Head of caudate nucleus (tissue), 42 donors: ENCODE results near the gene ZNF775.

Experiments
- DNase-seq, 42 donors: peaks; one replicate each; pipeline versions ENCODE4 v3.0.0 to v3.0.0-alpha.2; 2020 to 2021; ENCODE audit warnings: mixed read lengths in 7 of 42
- intact Hi-C: fragments of 100-400 bp; cut with DNase I; formaldehyde crosslinking; loops from one replicate; pipeline ENCODE4 v1.15.0; 2022

Gene ZNF775

DNA sequence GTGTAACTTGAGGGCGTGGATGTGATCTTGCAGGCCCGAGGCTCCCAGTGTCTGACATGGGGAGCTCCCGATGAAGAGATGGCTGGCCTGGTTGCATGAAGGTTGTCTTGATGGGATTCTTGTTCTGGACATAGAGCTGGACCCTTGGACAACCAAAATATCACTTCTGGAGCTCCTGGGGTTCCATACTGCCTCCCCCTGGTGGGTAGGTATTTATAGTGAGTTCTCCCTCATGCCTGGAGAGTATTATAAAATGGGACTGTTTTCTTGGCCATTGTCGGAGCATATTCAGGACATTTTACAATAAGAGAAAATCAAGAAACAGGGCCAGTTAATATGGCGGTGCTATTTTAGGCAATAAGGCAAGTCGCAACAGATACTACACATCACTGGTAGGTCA lies 38.7 kb downstream of the ZNF775 start:
- intact Hi-C loops, result no loop called here
- peak in 3 of 42 donors; percentile 7 to 16 (median 12) for DNase-seq

DNA sequence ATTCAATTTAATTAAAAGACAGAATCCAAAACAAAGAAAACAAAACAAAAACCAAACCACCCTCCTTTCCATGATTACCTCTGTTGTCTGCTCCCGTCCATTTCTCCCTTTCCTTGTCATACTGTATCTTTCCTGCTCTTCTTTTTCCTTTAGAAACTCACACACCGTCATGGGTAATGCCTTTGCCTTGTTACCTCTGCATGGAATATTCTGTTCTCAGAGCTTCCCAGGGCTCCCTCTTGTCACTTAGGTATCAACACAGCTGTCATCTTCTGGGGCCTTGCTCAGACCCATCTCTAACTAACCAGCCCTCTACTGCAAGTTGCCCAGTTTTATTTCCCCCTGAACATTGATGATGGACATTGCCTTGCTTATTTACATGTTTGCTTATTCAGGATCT lies 41.1 kb downstream of the ZNF775 start:
- peak in 3 of 42 donors; percentile 0 to 13 (median 1) for DNase-seq
- intact Hi-C loops, result loop anchor here (2.0 kb wide), 1 partner anchor 15 kb away; a partner anchor contains a TSS

DNA sequence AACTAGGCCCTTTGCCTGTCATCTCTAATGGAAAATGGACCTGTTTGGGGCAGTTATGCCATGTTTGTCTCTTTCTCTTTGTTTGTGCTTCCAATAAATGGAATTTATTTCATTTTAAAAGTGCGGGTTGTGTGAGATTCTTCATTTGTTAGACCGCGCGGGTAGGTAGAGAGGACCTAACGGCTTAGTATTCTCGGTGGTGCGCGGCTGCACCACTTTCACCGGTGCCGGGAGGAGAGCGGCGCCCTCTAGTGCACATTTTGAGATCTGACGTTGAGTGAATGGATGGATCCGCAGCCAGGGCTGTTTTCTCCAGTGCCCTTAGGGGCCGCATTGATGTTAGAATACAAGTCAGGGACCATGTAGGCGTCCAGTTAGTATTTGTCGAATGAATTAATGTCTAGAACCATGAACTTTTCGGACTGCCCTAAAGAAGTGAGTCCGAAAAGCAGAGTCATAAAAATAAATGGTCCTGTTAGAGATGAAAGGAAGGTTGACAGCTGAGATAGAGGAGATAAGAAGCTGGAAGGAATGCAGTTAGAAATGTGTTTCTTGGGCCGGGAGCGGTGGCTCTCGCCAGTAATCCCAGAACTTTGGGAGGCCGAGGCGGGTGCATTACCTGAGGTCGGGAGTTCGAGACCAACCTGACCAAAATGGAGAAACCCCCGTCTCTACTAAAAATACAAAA lies 42.0 kb downstream of the ZNF775 start:
- DNase-seq, result peak in 41 of 42 donors; percentile 69 to 94 (median 84)
- intact Hi-C loops, result loop anchor here (2.0 kb wide), 1 partner anchor 16 kb away; a partner anchor contains a TSS

DNA sequence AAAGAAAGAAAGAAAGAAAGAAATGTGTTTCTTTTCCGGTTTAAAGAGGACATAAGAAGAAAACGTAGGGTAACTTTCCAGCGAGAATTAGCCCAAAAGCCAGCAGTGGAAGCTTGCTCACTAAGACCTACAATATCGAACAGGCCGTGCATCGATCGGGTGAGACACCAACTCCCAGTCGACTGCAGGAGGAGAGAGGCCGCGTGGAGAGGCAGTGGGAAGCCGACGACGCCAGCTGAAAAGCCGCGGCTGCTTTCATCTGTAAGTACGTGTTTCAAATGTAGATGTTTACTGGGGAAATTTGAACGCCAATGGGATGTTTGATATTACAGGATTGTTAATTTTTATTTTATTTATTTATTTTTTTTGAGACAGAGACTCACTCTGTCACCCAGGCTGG lies 42.7 kb downstream of the ZNF775 start:
- intact Hi-C loops, result loop anchor here (2.0 kb wide), 1 partner anchor 17 kb away; a partner anchor contains a TSS
- peak in 5 of 42 donors; percentile 2 to 36 (median 22) for DNase-seq

DNA sequence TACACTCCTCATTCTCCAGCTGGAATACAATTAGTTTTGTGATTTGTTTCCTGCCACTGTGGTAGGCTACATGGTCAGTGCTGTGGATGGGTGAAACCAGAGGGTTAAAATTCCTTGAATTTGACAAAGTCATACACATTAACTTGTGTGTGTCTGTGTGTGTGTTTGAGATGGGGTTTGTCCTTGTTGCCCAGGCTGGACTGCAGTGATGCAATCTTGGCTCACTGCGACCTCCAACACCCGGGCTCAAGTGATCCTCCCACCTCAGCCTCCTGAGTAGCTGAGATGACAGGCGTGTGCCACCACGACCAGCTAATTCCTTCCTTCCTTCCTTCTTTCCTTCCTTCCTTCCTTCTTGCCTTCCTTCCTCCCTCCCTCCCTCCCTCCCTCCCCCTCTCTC lies 46.5 kb downstream of the ZNF775 start:
- peak in 1 of 42 donors; percentile 15 for DNase-seq
- intact Hi-C loops, result no loop called here

DNA sequence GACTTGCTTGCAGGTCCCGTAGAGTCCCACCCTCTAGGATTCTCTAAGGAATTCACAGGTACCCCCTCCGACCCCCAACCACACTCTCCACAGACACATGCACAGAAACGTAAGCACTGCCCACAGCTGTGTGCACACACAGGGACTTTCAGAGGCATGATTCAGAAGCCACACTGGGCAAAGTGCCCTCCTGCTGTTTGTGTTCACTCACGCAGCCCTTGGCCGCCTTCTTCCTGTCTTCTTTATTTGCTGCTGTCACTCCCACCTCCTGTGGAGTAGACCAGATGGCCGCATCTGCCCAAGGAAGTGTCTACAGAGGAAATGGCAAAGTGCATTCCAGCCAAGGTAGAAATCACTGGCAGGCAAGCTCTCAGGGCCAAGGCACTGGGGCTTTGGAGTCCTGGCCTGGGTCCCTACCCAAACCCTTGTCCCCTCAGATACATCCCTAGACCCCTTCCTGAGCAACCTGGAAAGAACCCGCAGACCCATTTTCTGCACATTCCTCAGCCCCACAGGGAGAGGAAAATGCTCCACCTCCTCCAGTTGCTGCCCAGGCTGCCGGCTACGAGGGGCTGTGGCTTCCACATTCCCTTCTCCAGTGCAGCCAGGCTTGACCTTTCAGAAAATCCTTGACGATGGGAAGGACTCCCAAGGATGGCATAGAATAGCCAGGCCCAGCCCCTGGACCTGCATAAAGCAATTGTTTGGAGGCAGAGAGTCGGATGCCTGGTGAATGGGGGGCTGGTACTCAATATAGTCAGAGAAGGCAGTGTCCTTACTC lies 49.7 kb downstream of the ZNF775 start:
- intact Hi-C loops, result no loop called here
- DNase-seq, result peak in 8 of 42 donors; percentile 14 to 46 (median 33)

DNA sequence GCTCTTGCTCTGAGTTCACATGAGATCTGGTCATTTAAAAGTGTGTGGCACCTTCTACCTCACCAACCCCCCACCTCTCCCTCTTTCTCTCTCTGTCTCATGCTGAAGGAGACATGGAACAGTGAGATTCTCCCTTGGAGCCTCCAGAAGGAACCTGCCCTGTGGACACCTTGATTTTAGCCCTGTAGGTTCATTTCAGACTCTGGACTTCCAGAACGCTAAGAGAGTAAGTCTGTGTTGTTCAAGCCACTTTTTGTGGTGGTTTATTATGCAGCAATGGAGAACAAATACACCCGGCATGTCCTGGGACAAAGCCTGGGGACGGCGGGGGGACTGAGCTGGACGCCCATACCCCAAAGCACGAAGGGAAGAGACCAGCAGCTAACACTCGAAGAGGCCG lies 50.6 kb downstream of the ZNF775 start:
- peak in 3 of 42 donors; percentile 4 to 8 (median 4) for DNase-seq
- intact Hi-C loops, result no loop called here

DNA sequence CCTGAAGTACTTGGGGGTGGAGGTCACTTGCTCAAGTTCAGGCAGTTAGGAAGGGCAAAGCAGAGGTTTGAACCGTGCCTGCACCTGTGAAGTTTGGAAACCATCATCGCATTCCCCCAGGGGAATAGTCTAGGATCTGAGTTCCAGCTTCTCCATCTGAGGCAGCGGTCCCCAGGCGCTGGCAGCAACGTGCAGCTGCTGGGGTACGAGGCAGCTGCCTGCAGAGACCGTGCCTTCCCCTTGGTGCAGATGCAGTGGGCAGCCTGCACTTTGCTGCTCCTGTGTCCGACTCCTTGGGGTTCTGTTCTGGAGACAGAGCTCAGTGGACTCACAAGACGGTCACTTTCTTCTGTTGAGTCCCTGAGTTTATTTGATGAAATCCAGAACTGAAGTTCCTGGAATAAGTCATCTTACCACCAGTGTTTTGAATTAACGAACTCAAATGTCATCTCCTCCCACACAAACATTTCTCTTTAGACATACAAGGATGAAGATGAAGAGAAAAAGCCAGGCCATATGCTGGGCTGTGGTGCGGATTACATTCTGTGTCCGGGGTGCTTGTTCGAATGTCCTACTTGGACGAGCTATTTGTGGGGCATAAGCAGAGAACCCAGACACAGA lies 51.4 kb downstream of the ZNF775 start:
- DNase-seq, result peak in 6 of 42 donors; percentile 2 to 29 (median 10)
- intact Hi-C loops, result no loop called here

DNA sequence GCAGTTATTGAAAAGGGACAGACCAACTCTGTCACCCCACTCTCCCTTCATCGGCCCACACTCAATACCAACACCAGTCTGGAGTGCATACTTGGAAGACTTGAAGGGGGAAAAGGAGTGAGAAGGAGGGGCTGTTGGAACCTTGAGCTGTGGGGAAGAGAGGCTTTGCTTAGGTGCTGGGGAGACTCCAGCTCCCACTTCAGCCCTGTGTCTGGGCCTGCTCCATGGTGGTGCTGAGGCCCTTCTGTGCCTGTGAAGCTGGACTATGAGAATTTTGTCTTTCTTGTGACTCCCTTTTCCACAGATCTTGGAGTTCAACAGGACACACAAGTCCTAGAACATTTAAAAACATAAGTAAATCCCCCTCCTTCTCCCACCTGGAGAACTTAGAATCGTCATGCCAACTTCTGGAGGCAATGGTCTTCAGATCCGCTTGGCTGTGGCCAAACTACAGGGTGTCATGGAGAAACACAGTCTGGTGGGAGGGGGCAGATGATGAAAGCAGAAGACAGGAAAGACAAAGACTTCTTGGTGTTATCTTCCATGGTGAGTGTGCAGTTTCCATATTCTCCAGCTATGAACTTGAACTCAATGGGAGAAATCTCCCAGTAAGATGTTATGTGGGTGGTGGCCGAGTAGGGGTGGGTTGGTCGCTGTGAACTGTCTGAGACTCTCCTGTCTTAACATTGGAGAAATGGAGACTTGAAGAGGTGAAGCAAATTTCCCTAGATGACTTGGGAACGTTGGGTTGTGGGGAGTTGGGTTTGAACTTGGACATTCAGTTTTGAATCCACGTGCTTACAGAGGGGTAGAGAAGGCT lies 52.9 kb downstream of the ZNF775 start:
- DNase-seq, result peak in 3 of 42 donors; percentile 2 to 10 (median 4)
- intact Hi-C loops, result no loop called here

DNA sequence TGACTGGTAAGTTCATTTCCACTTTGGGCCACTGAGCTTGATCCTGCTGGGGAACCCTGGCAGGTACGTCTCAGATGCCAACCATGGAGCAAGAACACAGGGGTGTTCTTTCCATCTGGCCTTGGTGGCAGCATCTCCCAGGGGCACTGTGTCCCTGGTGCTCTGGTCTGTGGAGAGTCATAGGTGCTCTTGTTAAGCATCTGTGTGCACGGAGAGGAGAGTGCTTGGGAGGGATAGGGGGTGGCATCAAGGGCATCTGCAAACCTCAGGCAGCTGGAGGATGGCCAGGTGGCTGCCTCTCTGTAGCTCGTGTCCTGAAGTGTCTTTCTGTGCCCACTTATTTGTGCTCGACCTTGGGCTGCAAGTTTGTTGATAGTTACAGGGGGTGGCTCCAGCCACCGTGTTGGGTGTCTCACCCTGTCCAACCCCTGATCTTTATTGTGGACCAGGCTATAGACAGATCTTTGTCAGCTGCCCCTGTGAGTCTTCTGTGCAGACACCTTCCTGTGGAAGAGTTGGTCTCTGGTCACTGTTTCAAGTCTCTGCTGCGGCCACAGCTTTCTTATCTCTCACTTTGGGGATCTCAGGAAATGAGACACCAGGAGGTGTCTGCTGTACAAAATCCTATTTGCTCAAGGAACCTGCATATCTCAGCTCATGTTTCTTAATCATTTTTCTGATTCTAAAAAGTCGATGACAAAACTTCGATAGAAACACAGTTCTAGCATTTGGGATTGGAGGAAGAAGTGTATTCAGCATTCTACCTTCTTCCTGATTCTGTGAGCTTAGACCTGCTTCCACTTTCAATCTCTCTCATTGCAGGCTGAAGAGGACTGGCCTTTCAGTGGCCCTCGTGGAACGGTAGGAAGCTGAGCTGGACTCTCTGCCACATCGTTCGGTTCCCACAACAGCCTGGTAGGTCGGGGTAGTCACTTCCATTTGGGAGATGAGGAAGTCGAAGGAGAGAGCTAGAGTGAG lies 54.1 kb downstream of the ZNF775 start:
- DNase-seq, result peak in 2 of 42 donors; percentile 13 to 23
- intact Hi-C loops, result no loop called here

DNA sequence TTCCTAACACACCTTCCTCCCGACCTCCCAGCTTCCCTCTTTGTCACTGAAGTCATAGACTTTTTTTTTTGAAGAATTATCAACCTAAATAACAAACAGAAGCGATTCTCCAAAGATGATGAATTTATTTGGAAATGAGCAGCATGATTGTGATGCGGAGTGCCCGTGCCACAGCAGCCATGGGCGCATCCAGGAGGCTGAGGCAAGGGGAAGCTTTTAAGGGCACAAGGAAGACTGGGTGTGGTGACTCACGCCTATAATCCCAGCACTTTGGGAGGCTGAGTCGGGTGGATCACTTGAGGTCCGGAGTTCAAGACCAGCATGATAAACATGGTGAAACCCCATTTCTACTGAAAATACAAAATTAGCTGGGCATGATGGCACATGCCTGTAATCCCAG lies 55.1 kb downstream of the ZNF775 start:
- no peak for DNase-seq
- intact Hi-C loops, result no loop called here

DNA sequence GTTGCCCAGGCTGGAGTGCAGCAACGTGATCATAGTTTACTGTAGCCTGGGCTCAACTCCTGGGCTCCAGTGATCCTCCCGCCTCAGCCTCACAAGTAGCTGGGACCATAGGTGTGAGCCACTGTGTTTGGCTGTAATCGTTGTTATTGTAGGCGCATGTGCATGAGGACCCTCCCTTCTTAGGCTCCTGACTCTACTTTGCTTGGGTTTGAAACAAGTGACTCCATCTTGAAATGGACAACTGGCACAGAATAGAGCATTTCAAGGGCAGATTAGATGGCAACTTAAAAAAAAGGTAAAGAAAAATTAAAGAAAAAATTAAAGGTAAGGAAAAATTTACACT lies 55.9 kb downstream of the ZNF775 start:
- intact Hi-C loops, result no loop called here
- DNase-seq, result no peak

DNA sequence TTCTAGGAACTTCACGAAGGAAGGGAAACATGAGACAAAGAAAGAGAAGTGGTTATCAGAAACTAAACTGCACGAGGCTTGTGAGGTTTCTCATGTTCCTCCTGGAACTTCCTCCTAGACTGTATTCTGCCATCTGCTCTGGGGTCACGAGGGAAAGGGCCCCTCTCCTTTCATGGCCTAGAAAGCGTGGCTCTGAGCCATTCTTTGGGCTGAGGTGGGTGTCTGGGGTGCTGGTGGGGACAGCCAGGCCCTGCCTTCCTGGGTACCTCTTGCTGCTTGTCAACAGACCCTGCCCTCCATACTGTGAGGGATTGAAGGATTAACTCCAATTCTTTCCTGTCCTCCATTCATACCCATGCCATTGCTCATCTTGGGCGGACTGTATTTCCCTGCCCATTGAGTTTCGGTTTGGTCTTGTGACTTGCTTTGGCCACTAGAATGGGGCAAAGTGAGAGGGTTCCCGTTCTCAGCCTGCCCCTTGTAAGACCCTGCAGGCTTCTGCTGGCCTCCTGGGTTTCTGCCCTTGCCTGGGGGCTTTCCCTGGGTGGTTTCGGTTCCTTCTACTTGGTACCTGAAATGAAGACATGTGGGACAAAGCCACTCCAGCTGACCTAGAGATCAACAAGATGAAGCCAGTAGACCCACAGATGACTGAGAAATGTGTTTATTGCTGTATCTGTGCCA lies 56.4 kb downstream of the ZNF775 start:
- DNase-seq, result peak in 13 of 42 donors; percentile 8 to 53 (median 33)

DNA sequence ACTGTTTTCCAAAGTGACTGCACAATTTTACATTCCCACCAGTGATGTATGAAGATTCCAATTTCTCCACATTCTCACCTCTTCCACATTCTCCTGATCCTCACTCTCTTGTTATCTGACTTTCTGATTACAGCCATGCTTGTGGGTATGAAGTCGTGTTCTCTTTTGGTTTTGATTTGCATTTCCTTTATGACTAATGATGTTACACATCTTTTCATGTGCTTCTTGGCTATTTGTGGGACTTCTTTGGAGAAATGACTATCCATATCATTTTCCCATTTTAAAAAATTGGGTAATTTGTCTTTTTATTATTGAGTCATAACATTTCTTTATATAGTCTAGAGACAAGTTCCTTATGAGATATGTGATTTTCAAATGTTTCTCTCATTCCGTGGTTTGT lies 60.8 kb downstream of the ZNF775 start:
- no peak for DNase-seq
- intact Hi-C loops, result no loop called here

More for the DNA sequence above, 56.4 kb downstream of the ZNF775 start:
- intact Hi-C loops, result no loop called here

DNA sequence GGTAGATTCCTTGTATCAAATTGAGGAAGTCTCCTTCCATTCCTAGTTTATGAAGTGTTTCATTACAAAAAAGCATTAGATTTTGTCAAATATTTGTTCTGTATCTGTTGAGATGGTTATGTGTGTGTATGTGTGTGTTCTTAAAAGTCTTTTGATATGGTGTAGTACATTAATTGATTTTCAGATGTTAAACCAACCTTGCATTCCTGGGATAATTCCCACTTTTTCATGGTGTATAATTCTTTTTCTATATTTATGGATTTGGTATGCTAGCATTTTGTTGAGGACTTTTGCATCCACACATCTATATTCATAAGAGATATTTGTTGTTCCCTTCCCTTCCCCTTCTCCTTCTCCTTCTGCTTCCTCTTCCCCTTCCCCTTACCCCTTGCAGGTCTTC lies 62.4 kb downstream of the ZNF775 start:
- intact Hi-C loops, result no loop called here

DNA sequence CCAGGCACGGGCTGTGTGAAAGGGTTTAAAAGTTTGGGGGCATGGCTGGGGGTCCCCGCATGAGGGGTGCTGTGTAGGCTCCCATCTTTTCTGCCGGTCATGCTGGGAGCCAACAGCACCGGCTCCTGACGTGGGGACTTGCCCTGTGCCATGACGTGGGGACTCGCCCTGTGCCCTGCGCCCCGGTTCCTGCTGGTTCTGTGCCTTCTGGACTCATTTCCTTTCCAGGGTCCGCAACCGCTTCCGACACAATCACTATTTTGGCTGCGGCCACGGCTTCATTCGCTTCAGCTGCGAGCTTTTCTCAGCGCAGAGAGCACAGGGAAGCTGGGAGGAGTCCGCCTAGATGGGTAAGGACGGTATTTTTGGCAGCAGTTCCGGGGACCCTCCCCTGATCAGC lies 63.7 kb downstream of the ZNF775 start:
- intact Hi-C loops, result no loop called here
- DNase-seq, result peak in 2 of 42 donors; percentile 26 to 33

More for the DNA sequence above, 62.4 kb downstream of the ZNF775 start:
- DNase-seq, result no peak
